Activated CD8-positive, alpha-beta T cell treated with anti-CD3 and anti-CD28 coated beads, Interleukin-2, amount 10 ng/mL, durations not matched to agents 7 days and 5 days (primary cell): ENCODE measurements around the gene XPO5. TPM values are rescaled to one million over a fixed set of nuclear protein-coding genes. Genes with fewer than 3 reads are reported as not detected.
A peak's percentile ranks its signal among the peaks of the same experiment; 100 is the strongest.
"Not testable (repeated sequence)": the region's sequence is repeated elsewhere in the genome, so short reads cannot be mapped to it uniquely, and the experiment has no call there.

Experiments used
- ATAC-seq: fragments of 150-1000 bp; cut with Tn5 transposase; one replicate; pipeline ENCODE4 v1.10.0; 2021; ENCODE audit warnings: moderate library complexity
- CTCF ChIA-PET: fragments of 350-600 bp; sonication (Branson Sonifier 250); formaldehyde crosslinking; loops from one replicate; lab custom pipeline; 2021; ENCODE audit warnings: antibody characterized with exemption; lab: Charles Lee
- POLR2A ChIA-PET: fragments of 350-600 bp; sonication (Branson Sonifier 250); formaldehyde crosslinking; loops from one replicate; lab custom pipeline; 2021; ENCODE audit warnings: antibody characterized with exemption; lab: Charles Lee
- DNase-seq: peaks from one replicate; pipeline ENCODE4 v3.0.0-alpha.2; 2020
- H3K27ac Mint-ChIP-seq: one replicate; pipeline ENCODE4 v1.8.0; 2021; ENCODE audit warnings: mild to moderate bottlenecking, mixed read lengths
- H3K27me3 Mint-ChIP-seq: one replicate; pipeline ENCODE4 v1.8.0; 2021; ENCODE audit warnings: low read depth, mixed read lengths
- H3K36me3 Mint-ChIP-seq: one replicate; pipeline ENCODE4 v1.8.0; 2021; ENCODE audit warnings: low read depth, mixed read lengths
- H3K4me1 Mint-ChIP-seq: one replicate; pipeline ENCODE4 v1.8.0; 2021; ENCODE audit warnings: low read depth, mixed read lengths
- H3K4me3 Mint-ChIP-seq: one replicate; pipeline ENCODE4 v1.8.0; 2021; ENCODE audit warnings: mild to moderate bottlenecking, mixed read lengths
- H3K9me3 Mint-ChIP-seq: one replicate; pipeline ENCODE4 v1.8.0; 2022; ENCODE audit warnings: mixed read lengths; ENCODE audit not compliant: insufficient read depth
- total RNA-seq, 2 experiments: library from RNA; stranded (reverse); gene quantifications; one replicate each; pipeline ENCODE4 v1.2.3, GENCODE V29; 2021

The XPO5 gene
- total RNA-seq, 2 experiments from 2014 or later = 57.6 to 62.1 TPM

DNA sequence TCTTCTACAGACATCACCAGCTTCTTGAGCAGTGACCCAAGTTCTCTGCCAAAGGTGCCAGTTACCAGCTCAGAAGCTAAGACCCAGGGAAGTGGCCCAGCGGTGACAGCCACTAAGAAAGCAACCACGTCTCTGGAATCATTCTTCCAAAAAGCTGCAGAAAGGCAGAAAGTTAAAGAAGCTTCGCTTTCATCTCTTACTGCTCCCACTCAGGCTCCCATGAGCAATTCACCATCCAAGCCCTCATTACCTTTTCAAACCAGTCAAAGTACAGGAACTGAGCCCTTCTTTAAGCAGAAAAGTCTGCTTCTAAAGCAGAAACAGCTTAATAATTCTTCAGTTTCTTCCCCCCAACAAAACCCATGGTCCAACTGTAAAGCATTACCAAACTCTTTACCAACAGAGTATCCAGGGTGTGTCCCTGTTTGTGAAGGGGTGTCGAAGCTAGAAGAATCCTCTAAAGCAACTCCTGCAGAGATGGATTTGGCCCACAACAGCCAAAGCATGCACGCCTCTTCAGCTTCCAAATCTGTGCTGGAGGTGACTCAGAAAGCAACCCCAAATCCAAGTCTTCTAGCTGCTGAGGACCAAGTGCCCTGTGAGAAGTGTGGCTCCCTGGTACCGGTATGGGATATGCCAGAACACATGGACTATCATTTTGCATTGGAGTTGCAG lies 38.0 kb upstream of the XPO5 start:
- ChIA-PET POLR2A (interaction anchor here (0.6 to 2.2 kb wide), 4 partner anchors 10 to 38 kb away, joined by 3 to 10 read pairs (median 5); partner anchors contain the start of genes GTPBP2 and XPO5), CTCF (interaction anchor here (1.3 kb wide), 1 partner anchor 15 kb away, joined by 4 read pairs; the partner anchor contains the start of gene GTPBP2)
- Mint-ChIP-seq H3K27me3 (no peaks in the 10 kb centered on the region), H3K4me3 (no peak overlapping the region), H3K27ac (peak overlapping the region; percentile 48), H3K9me3 (no peaks in the 10 kb centered on the region), H3K4me1 (no peaks in the 10 kb centered on the region), H3K36me3 (peaks cover 59% of the 10 kb centered on the region)
- ATAC-seq (no peak), DNase-seq (no peak)

DNA sequence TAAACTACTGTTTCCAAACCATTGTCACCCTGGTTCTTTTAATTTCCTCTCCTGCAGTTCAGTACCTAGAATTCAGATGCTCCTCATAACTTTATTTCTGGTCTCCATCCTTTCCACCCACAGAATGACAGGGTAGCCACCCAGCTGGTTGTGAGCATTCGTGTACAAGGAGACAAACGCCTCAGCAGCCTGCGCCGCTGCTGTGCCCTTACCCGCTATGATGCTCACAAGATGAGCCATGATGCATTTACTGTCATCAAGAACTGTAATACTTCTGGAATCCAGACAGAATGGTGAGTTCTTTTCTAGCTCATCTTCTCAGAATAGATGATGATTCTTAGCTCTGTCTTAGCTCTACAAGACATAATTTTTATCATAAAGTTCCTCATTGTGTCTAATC lies 34.6 kb upstream of the XPO5 start:
- POLR2A ChIA-PET = interaction anchor here (0.8 kb wide), 1 partner anchor 10 kb away, joined by 3 read pairs; no protein-coding TSS in a partner anchor
- CTCF ChIA-PET = interaction anchor here (0.9 to 1.4 kb wide), 3 partner anchors 57 to 468 kb away, joined by 3 read pairs; no protein-coding TSS in a partner anchor
- no peak for ATAC-seq

GRCh38 chr6:43609402-43609801 lies 33.6 kb upstream of the XPO5 start:
- Mint-ChIP-seq H3K36me3 (peaks cover 66% of the 10 kb centered on the region), H3K27me3 (no peaks in the 10 kb centered on the region), H3K4me1 (peaks cover 3% of the 10 kb centered on the region), H3K27ac (no peak overlapping the region), H3K9me3 (no peaks in the 10 kb centered on the region), H3K4me3 (no peak overlapping the region)
- DNase-seq (no peak), ATAC-seq (no peak)
- POLR2A ChIA-PET = interaction anchor here (0.6 kb wide), 1 partner anchor 68 kb away, joined by 3 read pairs; no protein-coding TSS in a partner anchor
- CTCF ChIA-PET = interaction anchor here (1.0 to 2.7 kb wide), 11 partner anchors 9 to 470 kb away, joined by 4 to 27 read pairs (median 9); partner anchors contain the start of gene GTPBP2

More for the DNA sequence above, 34.6 kb upstream of the XPO5 start:
- Mint-ChIP-seq H3K27ac (no peak overlapping the region), H3K36me3 (peaks cover 66% of the 10 kb centered on the region), H3K4me3 (no peak overlapping the region), H3K27me3 (no peaks in the 10 kb centered on the region), H3K9me3 (no peaks in the 10 kb centered on the region), H3K4me1 (peaks cover 3% of the 10 kb centered on the region)
- no peak for DNase-seq

DNA sequence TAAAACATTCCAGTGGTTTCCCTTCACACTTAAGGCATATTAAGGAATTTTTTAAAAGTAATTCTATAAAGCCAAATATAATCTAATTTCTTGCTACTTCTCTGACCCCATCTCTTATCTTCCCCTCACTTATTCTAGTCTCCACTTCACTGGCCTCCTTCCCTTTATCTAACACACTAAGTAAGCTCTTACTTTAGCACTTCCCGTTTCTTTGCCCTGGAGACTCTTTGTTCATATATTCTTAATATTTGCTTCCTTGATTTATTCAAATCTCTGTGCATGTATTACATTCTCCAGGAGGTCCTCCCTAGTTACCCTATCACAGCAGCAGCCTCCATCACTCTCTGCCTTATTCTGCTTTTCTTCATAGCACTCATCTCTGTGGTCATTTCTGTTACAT lies 33.0 kb upstream of the XPO5 start:
- ATAC-seq = no peak
- POLR2A ChIA-PET = interaction anchor here (0.6 to 0.8 kb wide), 3 partner anchors 21 to 67 kb away, joined by 3 read pairs; partner anchors contain the start of gene GTPBP2

GRCh38 chr6:43608310-43608763 lies 32.5 kb upstream of the XPO5 start:
- Mint-ChIP-seq H3K4me3 (no peak overlapping the region), H3K27me3 (no peaks in the 10 kb centered on the region), H3K27ac (no peak overlapping the region), H3K9me3 (no peaks in the 10 kb centered on the region), H3K36me3 (peaks cover 65% of the 10 kb centered on the region), H3K4me1 (peaks cover 3% of the 10 kb centered on the region)
- POLR2A ChIA-PET = interaction anchor here (0.6 to 0.8 kb wide), 2 partner anchors 21 to 31 kb away, joined by 3 read pairs; partner anchors contain the start of gene GTPBP2
- DNase-seq = peak; percentile 72
- CTCF ChIA-PET = interaction anchor here (0.7 to 2.7 kb wide), 27 partner anchors 8 to 486 kb away, joined by 3 to 27 read pairs (median 5); partner anchors contain the start of gene GTPBP2
- peak; percentile 42 for ATAC-seq

More for the DNA sequence above, 33.0 kb upstream of the XPO5 start:
- DNase-seq = no peak
- CTCF ChIA-PET = interaction anchor here (1.0 to 2.7 kb wide), 20 partner anchors 9 to 470 kb away, joined by 3 to 27 read pairs (median 5); partner anchors contain the start of gene GTPBP2
- no peaks in the 10 kb centered on the region for H3K9me3 Mint-ChIP-seq
- H3K27ac Mint-ChIP-seq = no peak overlapping the region
- no peak overlapping the region for H3K4me3 Mint-ChIP-seq
- H3K4me1 Mint-ChIP-seq = peaks cover 3% of the 10 kb centered on the region
- peaks cover 65% of the 10 kb centered on the region for H3K36me3 Mint-ChIP-seq
- no peaks in the 10 kb centered on the region for H3K27me3 Mint-ChIP-seq

- ChIA-PET CTCF (interaction anchor here (1.1 to 1.3 kb wide), 2 partner anchors 42 to 62 kb away, joined by 3 to 6 read pairs; no protein-coding TSS in a partner anchor), POLR2A (no interaction called here)
- H3K27ac Mint-ChIP-seq = no peak overlapping the region
- peaks cover 3% of the 10 kb centered on the region for H3K4me1 Mint-ChIP-seq
- no peaks in the 10 kb centered on the region for H3K9me3 Mint-ChIP-seq
- no peaks in the 10 kb centered on the region for H3K27me3 Mint-ChIP-seq
- H3K36me3 Mint-ChIP-seq = peaks cover 68% of the 10 kb centered on the region
- ATAC-seq (no peak), DNase-seq (no peak)
- no peak overlapping the region for H3K4me3 Mint-ChIP-seq
Measured at GRCh38 chr6:43606019-43606418, 30.2 kb upstream of the XPO5 start.

DNA sequence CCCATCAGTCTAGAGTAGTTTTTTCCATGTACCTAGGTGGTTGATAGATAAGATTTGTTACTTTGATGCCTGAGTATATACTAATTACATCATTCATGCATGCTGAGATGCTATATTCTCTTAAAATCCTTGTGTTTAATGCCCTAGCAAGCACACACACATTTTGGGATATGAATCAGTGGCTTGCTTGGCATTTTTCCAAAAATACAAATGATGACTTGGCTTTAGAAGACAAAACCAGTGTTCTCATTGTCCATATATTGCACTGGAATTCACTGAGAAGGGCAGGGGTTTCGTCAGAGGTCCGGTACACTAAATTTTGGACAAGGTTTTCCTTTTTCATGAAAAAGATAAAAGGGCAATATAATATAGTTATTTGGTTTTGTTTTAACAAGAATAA lies 28.3 kb upstream of the XPO5 start:
- Mint-ChIP-seq H3K36me3 (peaks cover 69% of the 10 kb centered on the region), H3K4me1 (peaks cover 3% of the 10 kb centered on the region), H3K27me3 (no peaks in the 10 kb centered on the region), H3K9me3 (no peaks in the 10 kb centered on the region), H3K27ac (no peak overlapping the region), H3K4me3 (no peak overlapping the region)
- no peak for DNase-seq
- ATAC-seq = no peak
- CTCF ChIA-PET = no interaction called here
- POLR2A ChIA-PET = no interaction called here

GRCh38 chr6:43600595-43600994 lies 24.8 kb upstream of the XPO5 start:
- Mint-ChIP-seq H3K4me3 (no peak overlapping the region), H3K27me3 (no peaks in the 10 kb centered on the region), H3K4me1 (no peaks in the 10 kb centered on the region), H3K36me3 (peaks cover 62% of the 10 kb centered on the region), H3K9me3 (no peaks in the 10 kb centered on the region), H3K27ac (no peak overlapping the region)
- DNase-seq = no peak
- no peak for ATAC-seq
- CTCF ChIA-PET = interaction anchor here (0.7 to 4.7 kb wide), 2 partner anchors 8 to 17 kb away, joined by 3 to 27 read pairs; no protein-coding TSS in a partner anchor
- POLR2A ChIA-PET = no interaction called here

DNA sequence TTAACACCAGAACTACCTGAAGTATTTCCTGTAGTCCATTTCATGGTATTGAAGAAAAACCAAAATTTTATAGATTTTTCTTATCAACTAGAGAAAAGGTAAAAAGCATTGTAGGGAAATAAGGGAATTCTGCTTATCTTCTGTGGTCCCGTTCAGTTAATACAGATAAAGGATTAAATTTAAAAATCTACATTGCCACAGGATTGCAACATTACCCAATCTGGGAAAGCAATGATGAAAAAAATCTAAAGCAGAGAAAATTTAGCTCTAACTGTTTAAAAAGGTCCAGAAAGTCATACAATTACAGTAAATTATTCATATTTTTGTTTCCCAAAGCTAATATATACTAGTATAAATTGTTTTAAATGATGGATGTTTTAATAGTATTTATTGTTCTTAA lies 18.1 kb upstream of the XPO5 start:
- Mint-ChIP-seq H3K9me3 (no peaks in the 10 kb centered on the region), H3K4me1 (no peaks in the 10 kb centered on the region), H3K27ac (no peak overlapping the region), H3K36me3 (peaks cover 46% of the 10 kb centered on the region), H3K27me3 (no peaks in the 10 kb centered on the region), H3K4me3 (no peak overlapping the region)
- ATAC-seq (no peak), DNase-seq (no peak)
- ChIA-PET POLR2A (no interaction called here), CTCF (interaction anchor here (1.7 to 4.8 kb wide), 2 partner anchors 9 to 15 kb away, joined by 4 to 27 read pairs; no protein-coding TSS in a partner anchor)

GRCh38 chr6:43589564-43589963 lies 13.7 kb upstream of the XPO5 start:
- Mint-ChIP-seq H3K36me3 (peaks cover 58% of the 10 kb centered on the region), H3K4me1 (peaks cover 13% of the 10 kb centered on the region)
- H3K27ac Mint-ChIP-seq, H3K27me3 Mint-ChIP-seq, CTCF ChIA-PET, ATAC-seq, H3K9me3 Mint-ChIP-seq, POLR2A ChIA-PET, H3K4me3 Mint-ChIP-seq, DNase-seq: not testable (repeated sequence)

GRCh38 chr6:43588194-43588593 lies 12.4 kb upstream of the XPO5 start:
- CTCF ChIA-PET = interaction anchor here (1.4 kb wide), 1 partner anchor 20 kb away, joined by 3 read pairs; no protein-coding TSS in a partner anchor
- Mint-ChIP-seq H3K4me3 (no peak overlapping the region), H3K36me3 (peaks cover 67% of the 10 kb centered on the region)

More at GRCh38 chr6:43588194-43588593, 12.4 kb upstream of the XPO5 start:
- POLR2A ChIA-PET = no interaction called here
- H3K4me1 Mint-ChIP-seq = peaks cover 27% of the 10 kb centered on the region
- H3K27me3 Mint-ChIP-seq = no peaks in the 10 kb centered on the region
- H3K27ac Mint-ChIP-seq = peak overlapping the region; percentile 37
- no peak for DNase-seq
- ATAC-seq = no peak
- no peaks in the 10 kb centered on the region for H3K9me3 Mint-ChIP-seq
